Epithelial cell of prostate (primary cell): ENCODE measurements around the gene OIT3.

Experiments
- DNase-seq: peaks from one replicate; pipeline ENCODE4 v3.0.0-alpha.2; 2011; ENCODE audit warnings: low read depth, low spot score
- H3K27ac ChIP-seq: fragments of 450-650 bp; 2 replicates; pipeline ENCODE4 v1.5.1; 2017; ENCODE audit warnings: mild to moderate bottlenecking

Gene OIT3

DNA sequence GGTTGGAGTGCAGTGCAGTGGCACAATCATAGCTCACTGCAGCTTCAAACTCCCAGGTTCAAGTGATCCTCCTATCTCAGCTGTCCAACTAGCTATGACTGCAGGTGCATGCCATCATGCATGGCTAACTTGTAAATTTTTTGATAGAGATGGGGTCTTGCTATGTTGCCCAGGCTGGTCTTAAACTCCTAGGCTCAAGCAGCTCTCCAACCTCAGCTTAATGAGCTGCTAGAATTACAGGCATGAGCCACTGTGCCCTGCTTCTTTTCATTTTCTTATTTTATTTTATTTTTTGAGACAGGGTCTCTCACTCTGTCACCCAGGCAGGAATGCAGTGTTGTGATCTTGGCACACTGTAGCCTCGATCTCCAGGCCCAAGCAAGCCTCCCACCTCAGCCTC lies 53.4 kb downstream of the OIT3 start:
- H3K27ac ChIP-seq: no peak overlapping the region
- no peak for DNase-seq

DNA sequence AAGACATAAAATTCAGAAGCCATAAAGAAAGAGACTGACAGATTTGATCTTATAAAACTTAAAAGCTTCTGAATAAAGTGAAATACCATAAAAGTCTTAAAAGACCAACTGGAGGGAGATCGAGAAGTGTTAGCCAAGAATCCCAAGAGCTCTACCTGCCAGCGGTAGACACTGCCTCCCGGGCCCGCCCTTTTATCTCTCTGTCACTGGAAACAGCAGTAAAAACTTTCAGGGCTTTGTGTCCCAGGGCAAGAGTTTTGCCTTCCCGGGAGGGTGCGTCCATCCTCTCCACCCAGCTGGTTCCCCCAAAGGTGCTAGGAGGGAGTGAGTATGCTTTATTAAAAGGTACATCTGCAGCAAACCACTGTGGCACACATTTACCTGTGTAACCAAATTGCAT lies 55.2 kb downstream of the OIT3 start:
- H3K27ac ChIP-seq: no peak overlapping the region
- DNase-seq: no peak

DNA sequence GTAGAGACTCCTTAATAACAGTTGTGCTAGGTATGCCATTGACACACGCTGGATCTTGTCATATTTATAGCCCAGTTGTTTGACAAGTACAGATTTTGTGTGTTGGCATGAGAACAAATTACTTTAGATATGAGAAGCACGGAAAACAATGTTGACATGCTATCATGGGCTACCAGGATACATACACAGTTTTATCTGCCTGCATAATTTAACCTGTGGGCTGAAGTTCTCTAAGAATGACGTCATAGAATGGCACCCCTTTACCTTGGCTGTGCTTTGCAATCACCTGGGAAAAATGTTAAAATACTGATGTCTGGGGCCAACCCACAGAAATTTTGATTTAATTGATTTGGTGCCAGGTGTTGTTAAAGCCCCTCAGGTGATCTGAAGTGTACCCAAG lies 58.2 kb downstream of the OIT3 start:
- no peak for DNase-seq
- no peak overlapping the region for H3K27ac ChIP-seq

DNA sequence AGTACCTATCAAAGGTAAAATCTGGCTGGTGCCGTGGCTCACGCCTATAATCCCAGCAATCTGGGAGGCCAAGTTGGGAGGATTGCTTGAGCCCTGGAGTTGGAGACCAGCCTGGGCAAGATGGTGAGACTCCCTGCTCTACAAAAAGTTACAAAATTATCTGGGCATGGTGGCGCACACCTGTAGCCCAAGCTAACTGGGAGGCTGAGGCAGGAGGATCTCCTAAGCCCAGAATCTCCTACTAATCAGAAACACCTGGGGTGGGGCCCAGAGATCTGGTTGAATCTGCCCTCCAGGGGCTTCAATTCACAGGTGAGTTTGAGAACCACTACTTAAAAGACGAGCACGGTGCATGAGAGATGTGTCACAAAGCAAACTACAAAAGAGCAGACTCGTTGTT lies 58.6 kb downstream of the OIT3 start:
- DNase-seq: no peak
- H3K27ac ChIP-seq: no peak overlapping the region

DNA sequence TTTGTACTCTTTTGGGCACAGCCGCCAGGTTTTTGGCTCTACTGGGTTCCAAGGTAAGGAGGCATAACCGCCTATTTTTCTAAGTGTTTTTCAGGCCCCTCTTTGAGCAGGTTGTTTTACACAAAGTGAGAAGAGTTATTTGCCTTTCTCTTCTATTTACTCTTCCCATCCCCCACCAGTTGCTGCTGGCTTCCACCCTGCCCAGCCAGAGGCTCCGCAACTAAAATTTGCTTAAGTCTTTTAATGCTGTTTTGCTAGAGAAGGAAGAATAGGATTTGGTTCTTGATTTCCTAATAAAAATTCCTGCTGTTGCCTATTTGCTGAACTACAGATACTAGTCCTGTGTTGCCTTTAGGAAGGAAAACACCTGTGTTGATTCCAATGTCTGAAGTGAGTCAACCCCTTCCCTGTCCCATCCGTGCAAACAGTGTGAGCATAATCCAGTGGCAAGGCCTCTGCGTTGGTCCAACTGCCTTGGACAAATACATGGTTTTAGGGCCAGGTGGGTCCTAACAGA lies 59.2 kb downstream of the OIT3 start:
- no peak for DNase-seq
- no peak overlapping the region for H3K27ac ChIP-seq

DNA sequence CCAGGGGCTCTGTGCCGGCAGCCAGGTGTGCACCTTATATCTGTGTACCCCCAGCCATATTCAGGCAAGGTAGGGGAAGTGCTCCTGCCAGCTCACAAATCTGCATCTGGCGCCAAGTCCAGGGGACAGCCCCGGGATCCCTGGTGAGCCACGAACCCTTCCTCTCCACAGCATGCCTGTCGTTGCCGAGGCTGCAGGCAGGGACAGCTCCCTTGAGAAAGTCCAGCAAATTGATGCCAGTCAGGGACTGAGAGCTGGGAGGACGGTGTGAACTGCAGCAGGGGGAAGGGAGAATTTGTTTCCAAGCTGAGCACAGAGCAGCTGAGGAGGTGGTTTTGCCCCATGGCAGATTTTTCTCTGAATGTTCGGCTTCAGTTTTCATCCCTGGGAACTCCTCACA lies 60.1 kb downstream of the OIT3 start:
- no peak overlapping the region for H3K27ac ChIP-seq
- DNase-seq: no peak

DNA sequence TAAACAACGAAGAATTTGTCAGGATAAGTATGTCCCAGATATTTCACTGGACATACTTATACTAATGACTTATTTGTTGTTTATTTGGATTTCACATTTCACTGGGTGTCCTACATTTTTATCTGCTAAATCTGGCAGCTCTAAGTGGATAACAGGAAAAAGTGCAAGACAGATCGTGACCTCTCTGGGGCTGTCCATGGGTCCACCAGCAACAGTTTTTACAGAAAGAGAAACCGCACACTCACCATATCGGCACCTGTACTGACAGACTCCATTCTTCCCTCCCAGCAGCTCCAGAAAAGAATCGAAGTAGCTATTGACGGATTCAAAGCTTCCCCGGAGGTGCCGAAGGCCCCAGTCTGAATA lies 60.7 kb downstream of the OIT3 start:
- no peak overlapping the region for H3K27ac ChIP-seq
- no peak for DNase-seq

DNA sequence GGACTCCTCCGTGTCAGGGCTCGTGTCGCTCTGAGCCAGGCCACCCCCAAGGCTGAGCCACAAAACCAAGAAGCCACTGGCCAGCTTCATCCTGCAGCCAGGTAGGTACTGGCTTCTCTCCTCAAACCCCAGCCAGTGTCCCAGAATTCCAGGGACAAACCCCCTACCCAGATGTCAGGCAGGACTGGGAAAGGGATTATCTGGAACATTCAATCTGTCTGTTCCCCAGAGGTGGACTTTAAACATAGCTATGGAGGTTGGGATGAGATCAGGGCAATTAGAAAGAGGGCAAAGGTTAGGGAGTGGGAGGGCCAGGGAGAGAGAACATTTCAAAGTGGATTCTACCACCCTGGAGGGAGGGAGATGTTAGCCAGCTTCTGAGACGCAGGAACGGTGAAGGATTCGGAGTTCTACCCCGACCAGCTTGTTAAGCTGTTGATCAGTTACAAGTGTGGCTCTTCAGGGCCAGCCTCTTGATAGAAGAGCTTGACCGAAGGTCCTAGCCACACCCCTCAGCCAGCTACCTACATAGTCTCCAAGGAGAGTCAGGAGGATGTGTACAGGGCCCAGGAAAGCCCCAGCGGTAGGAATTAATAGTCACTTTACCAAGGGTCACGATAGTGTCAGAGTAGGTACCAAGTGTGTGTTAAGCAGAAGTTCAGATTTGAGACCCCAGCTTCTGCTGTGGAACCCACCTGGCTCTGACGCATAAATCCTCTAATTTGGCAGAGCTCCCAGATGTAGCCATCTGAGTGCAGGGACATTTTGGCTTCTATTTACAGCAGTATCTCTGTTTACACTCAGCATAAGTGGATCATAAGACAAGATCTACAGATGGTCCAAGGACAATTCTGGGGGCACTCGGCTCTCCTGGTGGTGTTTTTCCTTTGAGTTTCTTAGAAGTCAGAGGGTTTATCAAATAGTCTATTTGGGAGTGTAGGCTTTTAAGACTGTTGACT lies 61.3 kb downstream of the OIT3 start, which contains the start of gene PLA2G12B:
TSS of gene PLA2G12B (minus strand) at position 211 of the 959 bp plus-strand sequence. CDS start at position 90, 121 bp downstream.
- no peak for DNase-seq
- no peak within 1 kb of the TSS for H3K27ac ChIP-seq

DNA sequence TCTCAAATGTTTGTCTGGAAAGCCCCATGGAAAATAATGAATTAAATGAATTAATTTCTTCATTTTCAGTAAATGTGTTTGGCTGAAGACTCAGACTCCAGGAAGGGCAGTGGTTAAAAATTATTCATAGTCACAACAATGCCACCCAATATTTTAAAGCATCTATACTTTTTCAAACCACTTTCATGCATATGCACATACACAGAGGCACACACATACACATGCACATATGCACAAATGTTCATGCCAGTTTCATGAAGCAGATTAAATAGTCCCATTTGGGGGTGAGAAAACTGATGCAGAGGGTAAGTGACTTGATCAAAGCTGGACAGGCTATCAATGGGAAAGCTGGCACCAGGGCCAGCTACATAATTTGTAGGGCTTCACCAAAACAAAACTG lies 62.5 kb downstream of the OIT3 start:
- no peak for DNase-seq
- H3K27ac ChIP-seq: no peak overlapping the region

DNA sequence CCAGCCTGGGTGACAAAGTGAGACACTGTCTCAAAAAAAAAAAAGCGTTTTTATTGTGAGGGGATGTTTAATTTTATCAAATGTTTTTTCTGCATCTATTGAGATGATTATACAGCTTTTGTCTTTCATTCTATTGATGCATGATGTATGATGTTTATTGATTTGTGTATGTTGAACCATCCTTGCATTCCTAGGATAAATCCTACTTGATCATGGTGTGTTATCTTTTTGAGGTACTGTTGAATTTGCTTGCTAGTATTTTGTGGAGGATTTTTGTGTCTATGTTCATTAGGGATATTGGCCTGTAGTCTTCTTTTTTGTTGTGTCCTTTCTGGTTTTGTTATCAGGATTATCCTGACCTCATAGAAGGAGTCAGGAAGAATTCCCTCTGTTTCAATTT lies 83.3 kb downstream of the OIT3 start:
- no peak for DNase-seq
- no peak overlapping the region for H3K27ac ChIP-seq

DNA sequence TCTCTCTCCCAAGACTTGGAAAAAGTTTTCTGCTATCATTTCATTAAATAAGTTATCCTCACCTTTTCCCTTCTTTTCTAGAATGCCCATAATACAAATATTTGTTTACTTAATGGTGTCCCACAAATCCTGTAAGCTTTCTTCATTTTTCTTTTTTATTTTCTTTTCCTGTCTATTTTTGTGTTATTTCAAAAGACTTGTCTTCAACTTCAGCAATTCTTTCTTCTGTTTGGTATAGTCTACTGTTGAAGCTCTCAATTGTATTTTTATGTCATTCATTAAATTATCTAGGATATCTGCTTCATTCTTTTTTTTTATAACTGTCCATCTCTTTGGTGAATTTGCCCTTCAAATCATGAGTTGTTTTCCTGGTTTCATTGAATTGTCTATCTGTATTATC lies 86.2 kb downstream of the OIT3 start:
- no peak overlapping the region for H3K27ac ChIP-seq
- no peak for DNase-seq

DNA sequence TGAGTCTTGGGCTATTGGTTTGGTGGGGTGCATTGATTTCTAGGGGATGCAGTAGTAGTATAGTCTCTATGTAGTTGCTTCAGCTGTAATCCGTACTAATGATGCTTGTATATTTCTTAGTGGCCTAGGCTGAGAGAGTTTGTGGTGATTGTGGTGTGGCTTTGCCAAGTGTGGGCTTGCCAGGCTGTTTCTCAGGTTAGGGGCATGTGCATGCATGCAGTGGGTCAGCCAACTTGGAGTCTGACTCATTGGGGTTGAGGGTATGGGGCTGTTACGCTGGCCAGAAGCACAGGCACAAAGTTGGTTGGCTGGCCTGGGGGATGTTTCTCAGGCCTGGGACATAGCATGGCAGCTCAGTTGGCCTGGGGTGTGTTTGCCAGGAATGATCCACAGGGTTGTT lies 86.8 kb downstream of the OIT3 start:
- DNase-seq: peak; percentile 64
- no peak overlapping the region for H3K27ac ChIP-seq

DNA sequence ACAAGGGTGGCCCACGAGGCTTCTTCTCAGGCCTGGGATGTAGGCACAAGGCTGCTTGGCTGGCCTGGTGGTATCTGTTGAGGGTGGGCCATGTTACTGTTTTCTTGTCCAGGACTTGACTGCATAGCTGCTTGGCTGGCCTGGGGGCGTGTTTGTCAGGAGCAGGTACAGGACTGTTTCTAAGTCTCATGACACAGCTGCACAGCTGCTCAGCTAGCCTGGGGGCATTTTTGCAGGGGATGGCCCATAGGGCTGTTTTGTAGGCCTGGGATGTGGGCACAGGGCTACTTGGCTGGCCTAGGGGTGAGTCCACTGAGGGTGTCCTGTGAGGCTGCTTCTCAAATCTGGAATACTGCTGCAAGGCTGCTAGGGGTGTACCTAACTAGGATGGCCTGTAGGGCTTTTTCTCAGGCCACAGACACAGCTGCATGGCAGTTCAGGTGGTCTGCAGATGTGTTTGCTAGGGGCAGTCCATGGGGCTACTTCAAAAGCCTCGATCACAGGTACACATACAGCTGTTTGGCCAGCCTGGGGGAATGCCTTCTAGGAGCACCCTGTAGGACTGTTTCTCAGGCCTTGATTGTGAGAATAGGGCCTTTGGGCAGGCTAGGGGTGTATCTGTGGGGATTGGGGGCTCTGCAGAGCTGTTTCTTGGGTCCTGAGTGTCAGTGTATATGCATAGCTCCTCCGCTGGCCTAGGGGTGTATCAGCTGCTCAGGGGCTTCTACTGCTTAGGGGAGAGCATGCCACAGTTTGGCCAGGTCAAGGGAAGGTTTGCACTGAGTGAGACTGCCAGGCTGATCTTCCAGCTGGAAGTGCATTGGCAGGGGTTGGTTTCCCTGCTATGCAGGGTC lies 87.7 kb downstream of the OIT3 start:
- no peak overlapping the region for H3K27ac ChIP-seq
- DNase-seq: peak; percentile 8

DNA sequence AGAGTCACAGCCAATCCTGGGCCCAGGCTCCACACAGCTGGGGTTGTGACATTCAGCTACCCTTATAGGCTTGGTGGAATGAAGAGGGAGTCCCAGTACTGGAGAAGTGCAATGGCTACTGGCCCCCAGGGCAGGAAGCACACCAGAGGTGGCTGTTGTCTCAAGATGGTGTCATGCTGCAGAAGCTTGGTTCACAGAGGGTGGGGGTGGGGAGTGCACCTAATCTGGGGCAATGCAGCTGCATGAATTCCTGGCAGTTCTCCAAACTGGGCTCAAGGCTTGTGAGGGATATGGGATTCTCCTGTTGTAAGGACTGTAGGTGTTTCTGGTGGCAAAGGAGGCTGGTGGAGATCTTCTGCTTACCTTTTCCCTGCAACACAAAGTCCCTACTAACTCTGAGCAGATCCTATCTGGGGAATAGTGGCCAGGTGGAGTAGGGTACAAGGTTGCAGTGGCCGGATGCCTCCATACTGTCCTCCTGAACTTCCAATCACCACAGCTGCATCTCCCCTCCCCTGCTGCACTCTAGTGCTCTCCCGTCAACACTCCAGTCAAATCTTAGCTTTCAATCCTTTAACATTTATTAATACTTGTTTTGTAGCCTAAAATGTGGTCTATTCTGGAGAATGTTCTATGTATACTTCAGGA lies 88.5 kb downstream of the OIT3 start:
- no peak for DNase-seq

More for the DNA sequence above, 88.5 kb downstream of the OIT3 start:
- H3K27ac ChIP-seq: no peak overlapping the region
